Liver (tissue), 3 donors: Measurements from ENCODE around the gene COL11A2.

Experiments
- EGR1 ChIP-seq, 2 donors: IDR thresholded peaks; 2 replicates each; pipeline ENCODE4 v1.6.1; 2016 to 2018; ENCODE audit warnings: antibody characterized with exemption in 2 of 2, low read depth in 2 of 2
- TF ChIP-seq, protein P1 (sequence below): fragments of 150-350 bp; IDR thresholded peaks from 2 replicates; pipeline ENCODE4 v1.5.1; 2017; ENCODE audit warnings: improper control_type of control experiment, low read depth, low read length; ENCODE audit not compliant: missing input control
- TF ChIP-seq, protein P2 (sequence below): IDR thresholded peaks from 2 replicates; pipeline ENCODE4 v1.6.1; 2016; ENCODE audit warnings: antibody characterized with exemption, mild to moderate bottlenecking
- TF ChIP-seq, protein P3 (sequence below): IDR thresholded peaks from 2 replicates; pipeline ENCODE4 v1.6.1; 2016; ENCODE audit warnings: antibody characterized with exemption
- donor health status: healthy.
- donor health status: healthy.

DNA sequence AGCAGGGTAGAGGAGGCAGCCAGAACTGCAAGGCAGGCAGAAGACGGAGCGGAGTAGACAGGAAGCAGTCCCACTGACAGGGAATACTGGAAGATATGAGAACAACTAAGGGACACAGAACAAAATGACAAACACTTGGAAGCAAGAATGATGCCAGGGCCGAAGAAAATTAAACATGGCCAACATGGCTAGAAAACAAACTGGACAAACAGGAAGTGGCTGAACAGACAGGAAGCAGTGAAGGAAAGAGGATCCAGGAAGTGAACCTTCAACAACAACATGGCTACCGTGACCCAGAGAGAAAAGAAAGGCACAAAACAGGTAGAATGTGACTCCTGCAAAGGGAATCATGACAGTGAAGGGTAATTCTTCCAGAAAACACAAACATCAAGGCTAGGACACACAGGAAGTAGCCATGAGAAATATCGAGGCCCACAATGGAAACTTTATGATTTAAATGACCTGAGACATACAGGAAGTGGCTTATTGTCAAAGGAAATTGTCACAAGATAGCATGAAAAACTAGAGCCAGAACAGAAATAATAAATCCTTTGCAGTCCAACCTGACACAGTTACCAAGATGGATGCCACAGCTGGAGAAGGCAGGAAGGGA lies 9.1 kb downstream of the COL11A2 start:
- TF ChIP-seq EGR1 (IDR thresholded peaks at IDR 0.05; ENCODE audit: low read depth in 2 of 2), result no peak
- TF ChIP-seq, protein P1, sequence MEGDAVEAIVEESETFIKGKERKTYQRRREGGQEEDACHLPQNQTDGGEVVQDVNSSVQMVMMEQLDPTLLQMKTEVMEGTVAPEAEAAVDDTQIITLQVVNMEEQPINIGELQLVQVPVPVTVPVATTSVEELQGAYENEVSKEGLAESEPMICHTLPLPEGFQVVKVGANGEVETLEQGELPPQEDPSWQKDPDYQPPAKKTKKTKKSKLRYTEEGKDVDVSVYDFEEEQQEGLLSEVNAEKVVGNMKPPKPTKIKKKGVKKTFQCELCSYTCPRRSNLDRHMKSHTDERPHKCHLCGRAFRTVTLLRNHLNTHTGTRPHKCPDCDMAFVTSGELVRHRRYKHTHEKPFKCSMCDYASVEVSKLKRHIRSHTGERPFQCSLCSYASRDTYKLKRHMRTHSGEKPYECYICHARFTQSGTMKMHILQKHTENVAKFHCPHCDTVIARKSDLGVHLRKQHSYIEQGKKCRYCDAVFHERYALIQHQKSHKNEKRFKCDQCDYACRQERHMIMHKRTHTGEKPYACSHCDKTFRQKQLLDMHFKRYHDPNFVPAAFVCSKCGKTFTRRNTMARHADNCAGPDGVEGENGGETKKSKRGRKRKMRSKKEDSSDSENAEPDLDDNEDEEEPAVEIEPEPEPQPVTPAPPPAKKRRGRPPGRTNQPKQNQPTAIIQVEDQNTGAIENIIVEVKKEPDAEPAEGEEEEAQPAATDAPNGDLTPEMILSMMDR, result no peak
- TF ChIP-seq, protein P2, sequence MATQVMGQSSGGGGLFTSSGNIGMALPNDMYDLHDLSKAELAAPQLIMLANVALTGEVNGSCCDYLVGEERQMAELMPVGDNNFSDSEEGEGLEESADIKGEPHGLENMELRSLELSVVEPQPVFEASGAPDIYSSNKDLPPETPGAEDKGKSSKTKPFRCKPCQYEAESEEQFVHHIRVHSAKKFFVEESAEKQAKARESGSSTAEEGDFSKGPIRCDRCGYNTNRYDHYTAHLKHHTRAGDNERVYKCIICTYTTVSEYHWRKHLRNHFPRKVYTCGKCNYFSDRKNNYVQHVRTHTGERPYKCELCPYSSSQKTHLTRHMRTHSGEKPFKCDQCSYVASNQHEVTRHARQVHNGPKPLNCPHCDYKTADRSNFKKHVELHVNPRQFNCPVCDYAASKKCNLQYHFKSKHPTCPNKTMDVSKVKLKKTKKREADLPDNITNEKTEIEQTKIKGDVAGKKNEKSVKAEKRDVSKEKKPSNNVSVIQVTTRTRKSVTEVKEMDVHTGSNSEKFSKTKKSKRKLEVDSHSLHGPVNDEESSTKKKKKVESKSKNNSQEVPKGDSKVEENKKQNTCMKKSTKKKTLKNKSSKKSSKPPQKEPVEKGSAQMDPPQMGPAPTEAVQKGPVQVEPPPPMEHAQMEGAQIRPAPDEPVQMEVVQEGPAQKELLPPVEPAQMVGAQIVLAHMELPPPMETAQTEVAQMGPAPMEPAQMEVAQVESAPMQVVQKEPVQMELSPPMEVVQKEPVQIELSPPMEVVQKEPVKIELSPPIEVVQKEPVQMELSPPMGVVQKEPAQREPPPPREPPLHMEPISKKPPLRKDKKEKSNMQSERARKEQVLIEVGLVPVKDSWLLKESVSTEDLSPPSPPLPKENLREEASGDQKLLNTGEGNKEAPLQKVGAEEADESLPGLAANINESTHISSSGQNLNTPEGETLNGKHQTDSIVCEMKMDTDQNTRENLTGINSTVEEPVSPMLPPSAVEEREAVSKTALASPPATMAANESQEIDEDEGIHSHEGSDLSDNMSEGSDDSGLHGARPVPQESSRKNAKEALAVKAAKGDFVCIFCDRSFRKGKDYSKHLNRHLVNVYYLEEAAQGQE, result no peak
- TF ChIP-seq, protein P3, sequence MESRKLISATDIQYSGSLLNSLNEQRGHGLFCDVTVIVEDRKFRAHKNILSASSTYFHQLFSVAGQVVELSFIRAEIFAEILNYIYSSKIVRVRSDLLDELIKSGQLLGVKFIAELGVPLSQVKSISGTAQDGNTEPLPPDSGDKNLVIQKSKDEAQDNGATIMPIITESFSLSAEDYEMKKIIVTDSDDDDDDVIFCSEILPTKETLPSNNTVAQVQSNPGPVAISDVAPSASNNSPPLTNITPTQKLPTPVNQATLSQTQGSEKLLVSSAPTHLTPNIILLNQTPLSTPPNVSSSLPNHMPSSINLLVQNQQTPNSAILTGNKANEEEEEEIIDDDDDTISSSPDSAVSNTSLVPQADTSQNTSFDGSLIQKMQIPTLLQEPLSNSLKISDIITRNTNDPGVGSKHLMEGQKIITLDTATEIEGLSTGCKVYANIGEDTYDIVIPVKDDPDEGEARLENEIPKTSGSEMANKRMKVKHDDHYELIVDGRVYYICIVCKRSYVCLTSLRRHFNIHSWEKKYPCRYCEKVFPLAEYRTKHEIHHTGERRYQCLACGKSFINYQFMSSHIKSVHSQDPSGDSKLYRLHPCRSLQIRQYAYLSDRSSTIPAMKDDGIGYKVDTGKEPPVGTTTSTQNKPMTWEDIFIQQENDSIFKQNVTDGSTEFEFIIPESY, result no peak
